SK-N-SH (cell line): Measurements from ENCODE around the gene IGF2BP3.

Experiments used
- CTCF ChIP-seq: fragments of 200-600 bp; sonication (generic); IDR thresholded peaks from 2 replicates; pipeline ENCODE4 v1.6.1; 2017; ENCODE audit warnings: antibody characterized with exemption, mild to moderate bottlenecking, moderate library complexity
- ELF1 ChIP-seq: IDR thresholded peaks from 2 replicates; pipeline ENCODE4 v1.4.0; 2012
- POLR2AphosphoS5 ChIP-seq: IDR thresholded peaks from 2 replicates; pipeline ENCODE4 v1.6.1; 2012; ENCODE audit warnings: low read depth, low read length
- RCOR1 ChIP-seq: fragments of 150-350 bp; IDR thresholded peaks from 2 replicates; pipeline ENCODE4 v1.6.1; 2017; ENCODE audit warnings: antibody characterized with exemption, low read length
- REST ChIP-seq: IDR thresholded peaks from 2 replicates; pipeline ENCODE4 v1.6.1; 2012; ENCODE audit warnings: mild to moderate bottlenecking, low read depth, low read length, moderate library complexity
- TAF1 ChIP-seq: IDR thresholded peaks from 2 replicates; pipeline ENCODE4 v1.6.1; 2012; ENCODE audit warnings: low read depth, mild to moderate bottlenecking, low read length, moderate library complexity, borderline replicate concordance
- USF2 ChIP-seq: fragments of 150-350 bp; IDR thresholded peaks from 2 replicates; pipeline ENCODE4 v1.6.1; 2017; ENCODE audit warnings: antibody characterized with exemption, low read length, low read depth, borderline replicate concordance
- ZBTB33 ChIP-seq: IDR thresholded peaks from 2 replicates; pipeline ENCODE4 v1.4.0; 2012; ENCODE audit warnings: low read depth, borderline replicate concordance

GRCh38 chr7:23261843-23262452 lies 208.3 kb downstream of the IGF2BP3 start:
- TF ChIP-seq RCOR1 (no peak), USF2 (no peak), CTCF (peak; percentile 99), REST (peak; percentile 62), ELF1 (no peak), ZBTB33 (no peak), TAF1 (no peak), POLR2AphosphoS5 (no peak)
